GM12878 (cell line): ENCODE data around the gene COL9A3. TPM values are rescaled to one million over a fixed set of nuclear protein-coding genes. Genes with fewer than 3 reads are reported as not detected.

Source experiments
- ATAC-seq: fragments of 200-7000 bp; cut with Tn5 transposase; 3 replicates; pipeline ENCODE4 v1.9.1; 2020; ENCODE audit warnings: mild to moderate bottlenecking, moderate library complexity
- BruUV-seq: library from RNA; stranded (reverse); fragments of 400-500 nt; replicated peaks from 2 replicates; lab custom pipeline; 2021; lab: Mats Ljungman, UMichigan
- CTCF ChIA-PET: fragments of 300-600 bp; sonication (Branson Sonifier 250); formaldehyde crosslinking; extraction: SDS; loops from one replicate; lab custom pipeline; 2021; ENCODE audit warnings: inconsistent platforms; lab: Yijun Ruan, JAX
- POLR2A ChIA-PET: fragments of 350-600 bp; formaldehyde crosslinking; extraction: SDS; loops from one replicate; lab custom pipeline; 2021; ENCODE audit warnings: inconsistent platforms; lab: Charles Lee
- RAD21 ChIA-PET: fragments of 300-600 bp; sonication (Branson Sonifier 250); formaldehyde crosslinking; loops from one replicate; lab custom pipeline; 2023; ENCODE audit warnings: antibody characterized with exemption; ENCODE audit not compliant: unreplicated experiment; lab: Charles Lee
- SMC1A ChIA-PET: fragments of 300-600 bp; sonication (Branson Sonifier 250); formaldehyde crosslinking; loops from one replicate; lab custom pipeline; 2023; ENCODE audit not compliant: unreplicated experiment, uncharacterized antibody; lab: Charles Lee
- DNase-seq: peaks from one replicate; pipeline ENCODE4 v3.0.0-alpha.2; 2011; ENCODE audit warnings: low read depth, low spot score
- FAIRE-seq: peaks from 3 replicates; lab custom pipeline; 2011; peaks lifted over from hg19 to GRCh38; lab: Jason Lieb, UNC
- H2AFZ ChIP-seq: 2 replicates; pipeline ENCODE4 v1.6.0; 2011; ENCODE audit warnings: low read depth, low read length, control low read depth; ENCODE audit not compliant: control insufficient read depth
- H3K27ac ChIP-seq: 2 replicates; pipeline ENCODE4 v1.5.1; 2011; ENCODE audit warnings: control low read depth; ENCODE audit not compliant: control insufficient read depth, insufficient read depth
- H3K27me3 ChIP-seq, 2 experiments: replicated peaks in 1 of 2; 2 replicates each; pipeline versions ENCODE4 v1.6.0 to v1.6.1; 2011; ENCODE audit warnings: low read length in 1 of 2; ENCODE audit not compliant: control insufficient read depth in 2 of 2, insufficient read depth in 2 of 2
- H3K36me3 ChIP-seq, 2 experiments: 2 replicates each; pipeline ENCODE4 v1.5.1; 2011; ENCODE audit warnings: low read length in 1 of 2; ENCODE audit not compliant: control insufficient read depth in 2 of 2, insufficient read depth in 2 of 2
- H3K4me1 ChIP-seq: 2 replicates; pipeline ENCODE4 v1.6.1; 2011; ENCODE audit warnings: mild to moderate bottlenecking, low read length, moderate library complexity, mixed read lengths; ENCODE audit not compliant: control insufficient read depth, insufficient read depth
- H3K4me2 ChIP-seq: 2 replicates; pipeline ENCODE4 v1.6.0; 2011; ENCODE audit warnings: control low read depth; ENCODE audit not compliant: control insufficient read depth, insufficient read depth
- H3K4me3 ChIP-seq: fragments of 200-600 bp; sonication (generic); 2 replicates; pipeline ENCODE4 v1.5.1; 2016
- H3K79me2 ChIP-seq: 2 replicates; pipeline ENCODE4 v1.6.0; 2011; ENCODE audit warnings: low read length; ENCODE audit not compliant: control insufficient read depth, insufficient read depth
- H3K9ac ChIP-seq: 2 replicates; pipeline ENCODE4 v1.8.0; 2011; ENCODE audit warnings: low read length, control low read depth, mixed read lengths; ENCODE audit not compliant: control insufficient read depth, insufficient read depth
- H3K9me3 ChIP-seq: replicated peaks from 3 replicates; pipeline ENCODE4 v1.5.1; 2011; ENCODE audit warnings: mild to moderate bottlenecking, low read length; ENCODE audit not compliant: control insufficient read depth, insufficient read depth
- H4K20me1 ChIP-seq: 2 replicates; pipeline ENCODE4 v1.6.0; 2011; ENCODE audit not compliant: control insufficient read depth, insufficient read depth
- ATF3 ChIP-seq: IDR thresholded peaks from 2 replicates; pipeline ENCODE4 v1.6.1; 2011; ENCODE audit warnings: low read depth, mild to moderate bottlenecking, low read length, moderate library complexity, borderline replicate concordance; ENCODE audit errors: extremely low read depth
- CBX3 ChIP-seq: fragments of 200-600 bp; sonication (generic); IDR thresholded peaks from 2 replicates; pipeline ENCODE4 v1.6.1; 2016; ENCODE audit warnings: low read depth, borderline replicate concordance
- CEBPB ChIP-seq, 2 experiments: fragments of 150-350 bp in 1 of 2; IDR thresholded peaks; 2 replicates each; pipeline ENCODE4 v1.6.1; 2012 to 2014; ENCODE audit warnings: low read depth in 2 of 2, low read length in 2 of 2, borderline replicate concordance in 1 of 2, inconsistent platforms in 1 of 2
- GATAD2B ChIP-seq: fragments of 450-650 bp; conservative IDR thresholded peaks from 2 replicates; pipeline ENCODE4 v1.6.1; 2017; ENCODE audit warnings: low read depth, mild to moderate bottlenecking, moderate library complexity
- HSF1 ChIP-seq: fragments of 150-350 bp; IDR thresholded peaks from 2 replicates; pipeline ENCODE4 v1.6.1; 2014; ENCODE audit warnings: mild to moderate bottlenecking, low read depth, low read length
- KAT2A ChIP-seq: conservative IDR thresholded peaks from 2 replicates; pipeline ENCODE4 v1.6.1; 2011; ENCODE audit warnings: low read depth, low read length; ENCODE audit not compliant: control insufficient read depth
- MXI1 ChIP-seq: fragments of 150-350 bp; IDR thresholded peaks from 2 replicates; pipeline ENCODE4 v1.6.1; 2011; ENCODE audit warnings: low read depth, mild to moderate bottlenecking, inconsistent platforms, low read length, improper control_type of control experiment
- NFYB ChIP-seq: IDR thresholded peaks from 2 replicates; pipeline ENCODE4 v1.6.1; 2011; ENCODE audit warnings: low read depth, mild to moderate bottlenecking, low read length, improper control_type of control experiment, moderate library complexity; ENCODE audit not compliant: insufficient read depth
- PAX8 ChIP-seq: fragments of 450-650 bp; IDR thresholded peaks from 2 replicates; pipeline ENCODE4 v1.6.1; 2017; ENCODE audit warnings: mild to moderate bottlenecking, moderate library complexity
- POLR2AphosphoS5 ChIP-seq: IDR thresholded peaks from 2 replicates; pipeline ENCODE4 v1.6.1; 2011; ENCODE audit warnings: mild to moderate bottlenecking, low read length, inconsistent platforms
- SUPT20H ChIP-seq: IDR thresholded peaks from 2 replicates; pipeline ENCODE4 v1.6.1; 2011; ENCODE audit warnings: low read depth, mild to moderate bottlenecking, low read length, moderate library complexity, borderline replicate concordance; ENCODE audit not compliant: control insufficient read depth
- TCF3 ChIP-seq: IDR thresholded peaks from 2 replicates; pipeline ENCODE4 v1.6.1; 2012; ENCODE audit warnings: low read depth, mild to moderate bottlenecking, low read length, borderline replicate concordance; ENCODE audit not compliant: insufficient read depth
- USF2 ChIP-seq: IDR thresholded peaks from 2 replicates; pipeline ENCODE4 v1.6.1; 2011; ENCODE audit warnings: low read depth, low read length, improper control_type of control experiment, borderline replicate concordance
- YBX1 ChIP-seq: fragments of 450-650 bp; IDR thresholded peaks from 2 replicates; pipeline ENCODE4 v1.6.1; 2016; ENCODE audit warnings: antibody characterized with exemption
- YY1 ChIP-seq: IDR thresholded peaks from 2 replicates; pipeline ENCODE4 v1.6.1; 2011; ENCODE audit warnings: low read depth, mild to moderate bottlenecking, low read length
- ZBED1 ChIP-seq: IDR thresholded peaks from 2 replicates; pipeline ENCODE4 v1.6.1; 2016; ENCODE audit warnings: borderline replicate concordance
- ZBTB4 ChIP-seq: fragments of 450-650 bp; formaldehyde crosslinking; IDR thresholded peaks from 2 replicates; pipeline ENCODE4 v1.4.0; 2022; ENCODE audit warnings: mild to moderate bottlenecking, moderate library complexity
- ZNF217 ChIP-seq: fragments of 450-650 bp; IDR thresholded peaks from 2 replicates; pipeline ENCODE4 v1.6.1; 2017; ENCODE audit warnings: antibody characterized with exemption, mild to moderate bottlenecking
- WGBS: methylation state at CpG from one replicate; pipeline ENCODE4 v1.1.6; 2016; ENCODE audit warnings: low lambda C conversion rate; ENCODE audit not compliant: insufficient replicate concordance, insufficient coverage; ENCODE audit errors: missing lambda C conversion rate; 5-methylcytosine and 5-hydroxymethylcytosine counted together
- in situ Hi-C: fragments of 300-500 bp; cut with MboI; formaldehyde crosslinking; loops from 9 replicates; pipeline ENCODE4 v1.14.3; 2018; ENCODE audit warnings: mixed read lengths
- intact Hi-C: fragments of 100-400 bp; cut with micrococcal nuclease; formaldehyde crosslinking; loops from one replicate; pipeline ENCODE4 v1.14.2; 2022; ENCODE audit not compliant: unreplicated experiment
- polyA plus RNA-seq, 11 experiments: library from polyadenylated mRNA; depleted of rRNA in 4 of 11; unstranded in 6 of 11; stranded (reverse) in 5 of 11; fragments of >200 nt; fragmentation: Nextera tagmentation in 4 of 11; fragmentation: Illumina TruSeq in 1 of 11; extraction: Ambion mirVana in 4 of 11; extraction: Trizol in 1 of 11; gene quantifications; 1 replicate in 1 of 11; 2 replicates in 10 of 11; pipeline versions ENCODE4 v1.2.1 to v1.2.3, GENCODE V29; 2011 to 2016; ENCODE audit warnings: inconsistent platforms in 2 of 11, missing spikeins in 2 of 11, low read depth in 1 of 11
- total RNA-seq, 4 experiments: library from RNA; depleted of rRNA in 3 of 4; stranded (reverse); fragments of >200 nt in 3 of 4; fragmentation: Illumina TruSeq in 1 of 4; extraction: Trizol in 1 of 4; gene quantifications; 2 replicates each; pipeline versions ENCODE4 v1.2.1 to v1.2.3, GENCODE V29; 2013 to 2021

The COL9A3 gene
- total and polyA plus RNA-seq, 10 of the 15 experiments (the other 5 are each of a cell fraction or from before 2014, with no cell fraction given), result 0.09 to 1.7 (median 0.63) TPM; not detected in 1

- POLR2A ChIA-PET, result no interaction called here
- no peaks in the 10 kb centered on the region for H3K79me2 ChIP-seq
- no TSS peak for BruUV-seq
- no peaks in the 10 kb centered on the region for H4K20me1 ChIP-seq
- H3K9me3 ChIP-seq, result no peaks in the 10 kb centered on the region
- no peak overlapping the region for H3K27ac ChIP-seq
- in situ Hi-C loops, result no loop called here
- H3K9ac ChIP-seq, result no peak overlapping the region
- TF ChIP-seq HSF1 (no peak), ZBED1 (no peak), SUPT20H (no peak), USF2 (no peak), MXI1 (no peak), YBX1 (no peak), PAX8 (no peak), POLR2AphosphoS5 (no peak), TCF3 (no peak), CBX3 (no peak), ATF3 (no peak), ZNF217 (no peak), YY1 (no peak), GATAD2B (no peak), ZBTB4 (CRISPR knock-in tag) (no peak), CEBPB (IDR thresholded peaks at IDR 0.05; ENCODE audit: borderline replicate concordance in 1 of 2, low read depth in 2 of 2, low read length in 2 of 2) (no peak), KAT2A (no peak), NFYB (no peak)
- TF ChIP-seq, all 136 proteins: peak for 0
- ATAC-seq, result no peak
- H3K4me1 ChIP-seq, result peaks cover 20% of the 10 kb centered on the region
- no peak overlapping the region for H2AFZ ChIP-seq
- ChIA-PET CTCF (no interaction called here), SMC1A (no interaction called here), RAD21 (no interaction called here)
- no peak for DNase-seq
- intact Hi-C loops, result no loop called here
- H3K36me3 ChIP-seq, result no peaks in the 10 kb centered on the region
- FAIRE-seq, result no peak
- 71% methylated on average over 50 of the region's 52 CpGs for WGBS
- no peak overlapping the region for H3K4me3 ChIP-seq
- no peak overlapping the region for H3K4me2 ChIP-seq
- H3K27me3 ChIP-seq, result peaks cover 0 to 3% of the 10 kb centered on the region in 2 experiments; a peak in 2 of 4 replicates
These were observed 19.3 kb downstream of the COL9A3 start for GRCh38 chr20:62835931-62836861.
